ENCODE results near the gene DISC1.

DISC1 gene

DNA sequence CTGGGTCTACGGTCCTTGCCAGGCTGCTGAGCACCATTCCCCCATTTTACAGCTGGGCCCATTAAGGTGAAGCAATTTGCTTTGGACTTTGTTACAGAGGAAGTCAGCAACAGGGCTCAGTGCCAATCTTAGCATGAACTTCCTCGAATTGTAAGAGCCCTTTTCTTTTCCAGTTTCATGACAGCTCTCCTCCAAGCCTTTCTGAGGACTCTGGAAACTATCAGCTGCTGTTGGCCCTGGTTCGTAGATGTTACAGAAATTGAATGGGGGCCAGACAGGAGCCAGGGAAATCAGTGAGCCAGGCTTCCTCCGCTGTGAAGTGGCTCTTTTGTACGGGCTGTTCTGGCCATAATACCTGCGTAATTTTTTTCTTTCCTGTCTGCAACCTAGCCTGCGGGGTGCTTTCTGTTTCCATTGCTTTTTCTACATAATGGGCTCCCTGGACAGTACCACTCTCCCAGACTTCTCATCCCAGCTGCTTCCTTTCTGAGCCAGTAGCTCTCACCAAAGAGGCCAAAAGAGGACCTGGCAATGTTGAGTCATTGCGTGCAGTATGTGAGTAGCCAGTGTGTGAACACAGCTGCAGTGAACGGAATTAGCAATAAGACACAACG is 386.3 kb downstream of the DISC1 start:
- no peak for DNase-seq (ENCODE audit: insufficient read length, low spot score)
- FAIRE-seq, result no peak

DNA sequence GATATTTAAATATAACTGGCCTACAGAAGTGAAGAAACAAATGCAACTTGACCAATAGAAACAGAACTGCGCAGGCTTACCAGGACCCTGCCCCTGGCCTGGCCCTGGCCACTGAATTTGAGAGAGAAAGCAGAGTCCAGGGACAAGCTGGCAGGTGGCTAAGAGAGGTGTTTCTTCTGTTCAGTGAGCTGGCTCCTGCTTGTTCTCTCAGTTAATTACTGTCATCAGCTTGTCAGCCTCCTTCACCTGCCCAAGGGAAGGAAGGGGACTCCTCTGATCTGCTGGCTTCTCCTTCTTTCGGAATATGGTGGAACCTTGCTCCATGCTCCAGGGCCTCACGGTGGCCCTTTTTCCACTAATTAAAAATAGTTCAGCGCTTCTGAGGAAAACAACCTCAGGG is 388.4 kb downstream of the DISC1 start:
- no peak for DNase-seq (ENCODE audit: insufficient read length, low spot score)

GRCh38 chr1:232016616-232017015 is 390.0 kb downstream of the DISC1 start:
- FAIRE-seq, result no peak
- DNase-seq (ENCODE audit: insufficient read length, low spot score), result no peak

More for the DNA sequence above, 388.4 kb downstream of the DISC1 start:
- no peak for FAIRE-seq

DNA sequence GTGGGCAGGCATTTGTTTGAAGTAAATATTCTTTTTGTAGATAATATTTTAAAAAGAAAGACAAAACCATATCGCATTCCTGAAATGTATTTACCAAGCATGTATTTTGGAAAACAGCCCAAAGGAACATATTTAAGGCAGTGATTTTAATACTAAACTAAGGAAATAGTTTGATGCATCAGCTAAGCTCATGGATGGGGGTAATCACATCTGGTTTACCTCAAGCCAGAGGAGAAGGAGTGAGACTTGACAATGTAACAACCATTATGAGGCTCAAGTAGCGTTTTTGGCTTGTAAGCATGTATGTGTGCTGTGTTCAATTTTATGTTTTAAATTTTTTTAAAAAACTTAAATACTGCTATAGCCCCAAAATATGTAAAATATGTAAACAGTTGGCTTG is 390.5 kb downstream of the DISC1 start:
- no peak for FAIRE-seq
- no peak for DNase-seq (ENCODE audit: insufficient read length, low spot score)

DNA sequence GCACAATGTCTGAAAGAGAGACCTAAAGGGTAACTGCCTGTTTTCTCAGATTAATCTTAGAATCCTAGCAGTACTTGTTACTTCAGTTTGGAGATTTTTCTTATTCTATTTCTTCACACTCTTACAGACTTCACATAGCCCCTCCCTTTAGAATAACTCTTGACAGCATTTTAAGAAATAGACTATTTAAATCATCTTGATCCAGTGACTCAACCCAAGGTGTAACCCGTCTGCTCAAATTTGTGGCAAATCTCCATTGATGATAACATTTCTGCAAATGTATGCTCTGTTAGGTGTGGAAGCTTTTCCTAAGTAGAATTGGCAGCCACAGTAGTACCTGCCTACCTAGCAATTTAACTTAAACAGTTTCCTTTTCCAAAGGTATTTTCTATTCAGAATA is 391.2 kb downstream of the DISC1 start:
- DNase-seq (ENCODE audit: insufficient read length, low spot score) (no peak), FAIRE-seq (no peak)

DNA sequence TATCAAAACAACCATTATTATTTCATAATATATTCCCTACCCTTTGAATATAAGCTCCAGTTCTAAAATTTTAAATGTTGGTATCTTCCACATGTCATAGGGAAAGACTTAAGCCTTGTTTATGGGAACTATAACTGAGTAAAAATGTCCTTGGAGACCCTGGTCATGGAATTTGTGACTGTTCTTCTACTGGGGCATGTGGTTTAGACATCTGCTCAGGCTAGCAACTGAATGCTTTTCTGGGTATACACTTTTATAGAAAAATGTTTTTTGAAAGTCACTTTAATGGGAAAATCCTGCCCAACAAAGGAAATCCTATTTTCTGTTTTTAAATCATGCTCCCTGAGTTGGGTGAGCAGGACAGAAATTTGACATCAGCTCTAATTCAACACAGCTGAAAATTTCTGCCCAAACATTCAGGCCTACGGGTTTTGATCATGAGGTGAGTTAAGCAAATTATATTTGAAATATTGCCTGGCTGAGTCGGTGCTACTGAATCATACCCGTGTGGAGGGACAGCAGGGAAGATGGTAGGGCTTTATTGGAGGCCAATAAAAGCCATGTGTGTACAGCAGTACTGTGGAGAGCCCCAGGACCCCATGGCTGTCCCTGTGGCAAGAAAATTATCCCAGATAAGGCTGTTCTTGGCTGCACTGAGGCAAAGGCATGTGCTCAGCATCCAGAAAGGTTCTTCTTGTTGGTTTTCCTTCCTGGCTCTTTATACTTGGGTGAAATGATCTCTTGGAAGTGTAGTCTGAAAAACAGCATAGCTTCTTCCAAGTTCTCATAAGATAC is 391.8 kb downstream of the DISC1 start:
- DNase-seq (ENCODE audit: insufficient read length, low spot score), result no peak
- FAIRE-seq, result no peak

DNA sequence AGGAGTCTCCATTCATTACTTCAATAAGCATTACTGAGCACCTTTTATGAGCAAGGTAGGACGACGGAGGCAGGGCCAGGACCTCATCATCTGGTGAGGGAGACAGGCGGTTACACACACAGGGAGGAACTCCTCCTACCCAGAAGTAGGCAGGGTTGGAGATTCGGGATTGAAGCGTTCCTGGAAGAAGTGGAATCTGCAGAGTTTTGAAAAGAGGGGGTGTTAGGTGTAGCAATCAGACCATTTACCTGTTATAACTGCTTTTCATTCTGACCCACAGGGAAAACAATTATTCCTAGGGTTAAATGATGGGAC is 392.4 kb downstream of the DISC1 start:
- no peak for FAIRE-seq
- DNase-seq (ENCODE audit: insufficient read length, low spot score), result no peak

DNA sequence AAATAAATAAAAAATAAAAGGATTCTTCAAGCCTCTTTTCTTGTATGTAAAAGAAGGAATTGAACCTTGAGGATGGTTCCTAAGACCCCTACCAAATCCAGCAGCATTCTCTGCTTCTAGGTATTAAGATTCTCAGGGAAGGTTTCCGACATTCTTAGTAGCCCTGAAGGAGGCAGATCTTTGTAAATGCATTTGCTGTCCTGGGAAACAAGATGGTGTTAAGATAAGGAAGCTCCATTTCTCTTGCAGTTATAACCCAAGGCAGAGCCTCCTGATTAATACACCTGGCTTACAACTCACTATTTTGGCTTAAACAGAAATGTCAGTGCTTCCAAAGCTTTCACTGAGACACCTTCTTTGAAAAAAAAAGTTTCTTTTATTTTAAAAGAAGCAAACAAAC is 393.8 kb downstream of the DISC1 start:
- no peak for FAIRE-seq

GRCh38 chr1:232029315-232029714 is 402.7 kb downstream of the DISC1 start:
- DNase-seq (ENCODE audit: insufficient read length, low spot score) (no peak), FAIRE-seq (peak; percentile 23)

More for the DNA sequence above, 393.8 kb downstream of the DISC1 start:
- DNase-seq (ENCODE audit: insufficient read length, low spot score), result no peak

DNA sequence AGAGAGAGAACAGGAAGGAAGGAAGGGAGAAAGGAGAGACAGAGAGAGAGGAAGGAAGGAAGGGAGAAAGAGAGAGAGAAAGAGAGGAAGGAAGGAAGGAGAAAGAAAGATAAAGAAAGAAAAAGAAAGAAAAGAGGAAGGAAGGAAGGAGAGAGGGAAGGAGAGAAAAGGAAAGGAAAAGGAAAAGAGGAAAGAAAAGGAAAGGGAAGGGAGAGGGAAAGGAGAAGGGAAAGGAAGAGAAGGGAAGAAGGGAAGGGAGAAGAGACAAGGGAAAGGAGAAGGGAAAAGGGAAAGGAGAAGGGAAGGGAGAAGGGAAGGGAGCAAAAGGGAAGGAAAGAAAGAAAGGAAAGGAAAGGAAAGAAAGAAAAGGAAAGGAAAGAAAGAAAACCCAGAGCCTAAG is 404.6 kb downstream of the DISC1 start:
- FAIRE-seq (no peak), DNase-seq (ENCODE audit: insufficient read length, low spot score) (no peak)

DNA sequence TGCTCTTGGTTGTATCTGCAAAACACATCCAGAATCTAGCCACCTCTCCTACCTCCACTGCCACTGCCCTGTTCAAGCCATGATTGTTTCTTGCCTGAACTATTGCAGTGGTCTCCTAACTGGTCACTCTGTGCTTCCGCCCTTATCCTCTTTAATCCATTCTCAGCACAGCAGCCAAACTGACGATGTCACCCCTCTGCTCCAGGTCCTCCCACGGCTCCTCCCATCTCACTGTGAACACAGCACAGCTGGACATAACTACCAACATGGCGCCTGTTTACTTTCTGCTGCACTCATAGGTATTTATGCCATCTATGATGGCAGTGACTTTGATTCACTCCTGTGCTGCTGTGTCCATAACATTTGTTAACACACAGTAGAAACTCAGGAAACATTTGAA is 406.7 kb downstream of the DISC1 start:
- DNase-seq (ENCODE audit: insufficient read length, low spot score), result no peak
- FAIRE-seq, result peak; percentile 40

DNA sequence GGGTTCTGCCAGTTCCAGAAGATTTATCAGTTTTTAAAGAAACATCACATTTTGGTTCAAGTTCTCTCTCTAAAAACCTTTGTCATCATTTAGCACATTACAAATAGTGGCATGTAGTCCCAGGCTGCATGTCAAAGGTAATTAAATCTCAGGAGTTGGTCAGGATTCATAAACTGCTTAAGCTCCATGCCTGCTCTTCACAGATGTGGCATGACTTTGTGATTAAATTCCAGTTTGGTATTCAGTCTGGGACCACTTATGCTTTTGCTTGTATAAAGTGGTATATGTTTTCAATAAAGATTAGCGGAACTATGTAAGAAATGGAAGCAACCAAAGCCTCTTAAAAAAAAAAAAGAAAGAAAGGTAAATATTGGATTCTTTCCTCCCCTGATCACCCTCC is 408.0 kb downstream of the DISC1 start:
- no peak for DNase-seq (ENCODE audit: insufficient read length, low spot score)
- no peak for FAIRE-seq

DNA sequence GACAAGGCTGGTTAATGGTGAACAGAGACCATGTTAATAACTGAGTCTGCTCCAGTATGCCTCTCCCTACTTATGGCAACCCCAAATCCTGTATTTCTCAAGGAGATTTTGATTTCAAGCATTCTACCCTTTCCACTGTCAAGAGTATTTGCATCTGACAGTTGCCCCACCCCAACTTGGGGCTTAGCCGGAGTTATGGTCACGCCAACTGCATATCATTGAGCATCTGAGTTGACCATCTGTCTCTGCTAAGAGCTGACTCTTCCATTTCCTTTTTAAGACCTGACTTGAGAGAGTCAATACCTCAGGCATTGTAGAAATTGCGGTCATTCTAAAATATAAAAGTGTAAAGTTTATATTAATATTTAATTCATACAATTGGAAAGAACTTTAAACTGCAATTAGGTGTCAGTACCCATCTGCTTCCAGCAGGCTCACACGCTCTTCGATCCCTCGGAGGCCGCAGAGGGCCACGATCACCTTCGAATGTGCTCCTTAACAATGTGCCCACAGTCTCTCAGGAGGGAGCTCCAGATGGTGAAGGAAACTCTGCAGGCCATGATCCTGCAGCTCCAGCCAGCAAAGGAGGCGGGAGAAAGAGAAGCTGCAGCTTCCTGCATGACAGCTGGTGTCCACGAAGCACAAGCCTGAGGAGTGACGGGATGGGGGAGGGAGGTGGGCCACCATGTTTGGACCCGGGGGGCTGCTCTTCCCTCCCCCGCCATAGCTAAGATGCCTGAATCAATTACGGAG is 409.8 kb downstream of the DISC1 start:
- FAIRE-seq, result no peak

DNA sequence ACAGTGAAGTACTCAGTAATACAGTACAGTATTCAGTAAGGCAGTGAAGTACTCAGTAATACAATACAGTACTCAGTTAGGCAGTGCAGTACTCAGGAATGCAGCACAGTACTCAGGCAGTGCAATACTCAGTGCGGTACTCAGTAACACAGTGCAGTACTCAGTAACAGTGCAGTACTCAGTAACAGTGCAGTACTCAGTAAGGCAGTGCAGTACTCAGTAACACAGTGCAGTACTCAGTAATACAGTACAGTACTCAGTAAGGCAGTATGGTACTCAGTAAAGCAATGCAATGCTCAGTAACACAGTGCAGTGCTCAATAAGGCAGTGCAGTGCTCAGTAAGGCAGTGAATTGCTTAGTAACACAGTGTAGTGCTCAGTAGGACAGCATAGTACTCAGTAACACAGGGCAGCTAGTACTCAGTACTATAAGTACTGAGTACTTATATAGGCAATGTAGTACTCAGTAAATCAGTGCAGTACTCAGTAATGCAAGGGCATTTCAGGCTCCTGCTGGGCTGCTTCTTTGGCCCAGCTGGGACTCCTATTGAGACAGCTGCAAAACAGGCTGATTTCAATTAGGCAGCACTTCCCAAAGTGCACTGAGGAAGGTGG is 411.3 kb downstream of the DISC1 start:
- DNase-seq (ENCODE audit: insufficient read length, low spot score) (no peak), FAIRE-seq (no peak)

More for the DNA sequence above, 409.8 kb downstream of the DISC1 start:
- no peak for DNase-seq (ENCODE audit: insufficient read length, low spot score)

DNA sequence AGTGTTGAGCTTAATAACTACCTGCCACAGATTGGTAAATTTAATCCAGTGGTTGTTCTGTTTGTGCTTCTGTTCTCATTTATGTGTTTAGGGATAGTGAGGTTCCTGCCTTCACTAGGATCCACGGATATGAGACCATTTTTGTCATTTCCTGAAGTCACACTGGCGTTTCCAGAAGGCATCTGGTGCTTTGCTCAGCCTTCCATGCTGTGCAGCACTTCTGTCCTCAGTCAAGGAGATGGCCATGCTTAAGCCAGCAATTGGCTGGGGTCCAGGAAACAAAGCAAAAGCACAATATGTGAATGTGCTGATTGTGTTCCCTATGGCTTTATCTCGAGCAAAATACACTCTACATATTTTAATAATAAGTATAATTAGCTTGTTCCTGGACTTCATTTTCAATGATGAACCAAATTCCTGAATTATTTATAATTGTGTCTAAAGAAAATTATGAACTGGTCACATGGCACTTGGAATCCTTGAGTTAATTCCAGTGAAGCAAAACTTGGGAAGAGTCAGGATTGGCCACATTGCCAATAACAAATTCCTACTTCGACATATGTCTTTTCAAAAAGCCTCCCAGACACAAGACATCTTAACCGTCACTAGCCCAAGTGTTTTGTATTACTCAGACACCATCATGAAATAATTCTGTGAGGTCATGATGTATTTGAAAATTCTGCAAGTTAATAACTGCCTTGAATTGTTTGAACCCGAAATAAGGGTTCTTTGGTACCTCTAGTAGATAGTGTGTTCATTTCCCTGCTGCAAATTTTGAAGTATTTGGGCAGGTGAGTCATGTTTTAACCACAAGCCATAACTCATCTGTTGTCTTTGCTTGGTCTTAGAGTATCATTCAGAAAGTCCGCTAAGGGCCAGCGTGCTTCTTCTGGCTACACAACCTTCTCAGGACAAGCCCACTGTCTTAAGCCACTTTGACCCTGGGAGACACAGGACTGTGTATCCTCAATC is 412.4 kb downstream of the DISC1 start:
- FAIRE-seq (no peak), DNase-seq (ENCODE audit: insufficient read length, low spot score) (no peak)

DNA sequence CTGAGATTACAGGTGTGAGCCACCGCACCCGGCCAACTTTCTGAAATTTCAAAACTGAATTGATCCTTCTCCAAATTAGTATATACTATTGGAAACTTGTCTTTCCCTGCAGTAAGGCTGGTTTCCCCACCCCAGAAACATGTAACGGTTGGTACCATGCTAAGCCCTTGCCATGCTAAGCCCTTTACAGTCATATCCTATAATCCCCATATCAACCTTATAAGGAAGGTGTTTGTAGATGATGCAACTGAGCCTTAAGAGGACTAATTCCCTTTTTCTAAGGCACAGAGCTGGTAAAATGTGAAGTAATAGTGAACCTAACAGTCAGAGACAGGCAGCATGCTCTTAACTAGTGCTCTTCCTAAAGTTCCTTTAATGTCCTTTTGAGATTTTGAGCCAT is 413.7 kb downstream of the DISC1 start:
- FAIRE-seq (no peak), DNase-seq (ENCODE audit: insufficient read length, low spot score) (no peak)

- FAIRE-seq, result no peak
- no peak for DNase-seq (ENCODE audit: insufficient read length, low spot score)
Observed at GRCh38 chr1:232044728-232045127, 418.1 kb downstream of the DISC1 start.

DNA sequence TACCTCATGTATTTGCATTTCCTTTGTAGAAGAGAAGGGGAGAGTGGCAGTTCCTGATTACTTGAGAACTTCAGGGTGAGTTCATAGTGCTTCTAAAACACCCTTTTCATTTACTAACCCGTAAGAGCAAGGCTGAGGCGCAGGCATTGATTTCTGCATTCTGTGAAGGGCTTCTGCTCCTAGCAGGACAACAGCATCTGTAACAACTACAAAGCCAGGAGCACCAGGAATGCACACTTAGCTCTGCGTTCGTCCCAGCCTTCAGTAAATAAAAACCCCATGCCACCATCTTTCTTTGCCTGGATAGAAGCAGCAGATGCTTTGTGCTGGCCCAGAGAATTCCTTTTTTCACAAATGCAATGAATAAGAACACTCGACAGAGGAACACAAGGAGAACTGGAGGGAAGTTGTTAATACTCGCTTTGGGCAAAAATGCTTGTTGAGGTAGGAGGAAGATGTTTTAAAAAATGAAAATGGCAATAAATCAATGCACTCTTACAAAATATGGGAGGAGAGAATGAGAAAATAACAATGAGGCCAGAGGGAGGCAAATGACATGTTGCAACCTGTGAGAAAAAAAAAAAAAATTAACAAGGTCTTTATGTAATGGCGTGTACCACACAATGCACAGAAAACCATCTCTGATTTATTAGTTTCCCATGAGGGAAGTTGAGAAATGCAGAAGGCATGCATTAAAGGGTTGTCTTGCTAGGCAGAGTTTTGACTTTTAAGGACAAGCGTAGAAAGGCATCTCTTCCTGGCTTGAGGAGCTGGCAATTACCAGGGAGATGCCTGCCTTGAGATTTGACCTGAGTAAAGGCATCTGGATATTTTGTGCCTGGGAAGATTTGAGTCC is 418.8 kb downstream of the DISC1 start:
- no peak for DNase-seq (ENCODE audit: insufficient read length, low spot score)
- FAIRE-seq, result no peak

Data from HTR-8/SVneo (cell line).